Sigmoid colon (tissue), 4 donors: Measurements from ENCODE around the gene WNT3A.

ENCODE experiments used
- EP300 ChIP-seq, 4 donors: sonication (generic); formaldehyde crosslinking; IDR thresholded peaks; one replicate each; pipeline ENCODE4 v1.6.1; 2017; ENCODE audit warnings: antibody characterized with exemption in 4 of 4
- POLR2A ChIP-seq, 2 donors: fragments of 450-650 bp; IDR thresholded peaks; one replicate each; pipeline ENCODE4 v1.6.1; 2016; ENCODE audit warnings: antibody characterized with exemption in 2 of 2, mild to moderate bottlenecking in 2 of 2, moderate library complexity in 2 of 2
- POLR2AphosphoS5 ChIP-seq, 4 donors: sonication (generic); formaldehyde crosslinking; IDR thresholded peaks; one replicate each; pipeline ENCODE4 v1.6.1; 2017; ENCODE audit warnings: antibody characterized with exemption in 4 of 4
- TF ChIP-seq, protein P1 (sequence below), 4 experiments: fragments of 450-650 bp in 3 of 4; fragments of 200-600 bp in 1 of 4; IDR thresholded peaks; one replicate each; pipeline ENCODE4 v1.5.1; 2016 to 2019; ENCODE audit warnings: antibody characterized with exemption in 4 of 4, mild to moderate bottlenecking in 3 of 4, moderate library complexity in 2 of 4

GRCh38 chr1:228072658-228073043, 65.9 kb downstream of the WNT3A start:
- TF ChIP-seq, protein P1, sequence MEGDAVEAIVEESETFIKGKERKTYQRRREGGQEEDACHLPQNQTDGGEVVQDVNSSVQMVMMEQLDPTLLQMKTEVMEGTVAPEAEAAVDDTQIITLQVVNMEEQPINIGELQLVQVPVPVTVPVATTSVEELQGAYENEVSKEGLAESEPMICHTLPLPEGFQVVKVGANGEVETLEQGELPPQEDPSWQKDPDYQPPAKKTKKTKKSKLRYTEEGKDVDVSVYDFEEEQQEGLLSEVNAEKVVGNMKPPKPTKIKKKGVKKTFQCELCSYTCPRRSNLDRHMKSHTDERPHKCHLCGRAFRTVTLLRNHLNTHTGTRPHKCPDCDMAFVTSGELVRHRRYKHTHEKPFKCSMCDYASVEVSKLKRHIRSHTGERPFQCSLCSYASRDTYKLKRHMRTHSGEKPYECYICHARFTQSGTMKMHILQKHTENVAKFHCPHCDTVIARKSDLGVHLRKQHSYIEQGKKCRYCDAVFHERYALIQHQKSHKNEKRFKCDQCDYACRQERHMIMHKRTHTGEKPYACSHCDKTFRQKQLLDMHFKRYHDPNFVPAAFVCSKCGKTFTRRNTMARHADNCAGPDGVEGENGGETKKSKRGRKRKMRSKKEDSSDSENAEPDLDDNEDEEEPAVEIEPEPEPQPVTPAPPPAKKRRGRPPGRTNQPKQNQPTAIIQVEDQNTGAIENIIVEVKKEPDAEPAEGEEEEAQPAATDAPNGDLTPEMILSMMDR (IDR thresholded peaks at IDR 0.05), result no peak
- TF ChIP-seq POLR2A (IDR thresholded peaks at IDR 0.05), result no peak
- no peak for TF ChIP-seq POLR2AphosphoS5 (IDR thresholded peaks at IDR 0.05)
- no peak for TF ChIP-seq EP300 (IDR thresholded peaks at IDR 0.05)
